Measurements from ENCODE around the gene CRMP1. TPM values are rescaled to one million over a fixed set of nuclear protein-coding genes. Genes with fewer than 3 reads are reported as not detected.

The CRMP1 gene
- total RNA-seq, 1 donor from 2014 or later, result 6.2 TPM

- Histone ChIP-seq H3K4me1 (no peaks in the 10 kb centered on the region), H3K4me3 (no peak overlapping the region), H3K27me3 (ENCODE audit: low read depth) (peaks cover under 1% of the 10 kb centered on the region), H3K9me3 (no peaks in the 10 kb centered on the region), H3K27ac (no peak overlapping the region), H3K36me3 (no peaks in the 10 kb centered on the region)
- TF ChIP-seq, protein P1, sequence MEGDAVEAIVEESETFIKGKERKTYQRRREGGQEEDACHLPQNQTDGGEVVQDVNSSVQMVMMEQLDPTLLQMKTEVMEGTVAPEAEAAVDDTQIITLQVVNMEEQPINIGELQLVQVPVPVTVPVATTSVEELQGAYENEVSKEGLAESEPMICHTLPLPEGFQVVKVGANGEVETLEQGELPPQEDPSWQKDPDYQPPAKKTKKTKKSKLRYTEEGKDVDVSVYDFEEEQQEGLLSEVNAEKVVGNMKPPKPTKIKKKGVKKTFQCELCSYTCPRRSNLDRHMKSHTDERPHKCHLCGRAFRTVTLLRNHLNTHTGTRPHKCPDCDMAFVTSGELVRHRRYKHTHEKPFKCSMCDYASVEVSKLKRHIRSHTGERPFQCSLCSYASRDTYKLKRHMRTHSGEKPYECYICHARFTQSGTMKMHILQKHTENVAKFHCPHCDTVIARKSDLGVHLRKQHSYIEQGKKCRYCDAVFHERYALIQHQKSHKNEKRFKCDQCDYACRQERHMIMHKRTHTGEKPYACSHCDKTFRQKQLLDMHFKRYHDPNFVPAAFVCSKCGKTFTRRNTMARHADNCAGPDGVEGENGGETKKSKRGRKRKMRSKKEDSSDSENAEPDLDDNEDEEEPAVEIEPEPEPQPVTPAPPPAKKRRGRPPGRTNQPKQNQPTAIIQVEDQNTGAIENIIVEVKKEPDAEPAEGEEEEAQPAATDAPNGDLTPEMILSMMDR (IDR thresholded peaks at IDR 0.05), result no peak
- intact Hi-C loops (cut with DNase I), result no loop called here
- DNase-seq, result no peak
- ATAC-seq, result no peak
These were observed 31.7 kb upstream of the CRMP1 start for GRCh38 chr4:5924461-5925125.

- DNase-seq, result no peak
- ATAC-seq, result no peak
- H3K9me3 ChIP-seq, result no peaks in the 10 kb centered on the region
- no peak overlapping the region for H3K27ac ChIP-seq
- H3K27me3 ChIP-seq (ENCODE audit: low read depth), result peaks cover 4% of the 10 kb centered on the region
- H3K4me3 ChIP-seq, result no peak overlapping the region
- TF ChIP-seq, protein P1 (IDR thresholded peaks at IDR 0.05), result no peak
- intact Hi-C loops (cut with DNase I), result no loop called here
- no peaks in the 10 kb centered on the region for H3K4me1 ChIP-seq
- H3K36me3 ChIP-seq, result no peaks in the 10 kb centered on the region
These were observed 30.5 kb upstream of the CRMP1 start for GRCh38 chr4:5923376-5923775.

DNA sequence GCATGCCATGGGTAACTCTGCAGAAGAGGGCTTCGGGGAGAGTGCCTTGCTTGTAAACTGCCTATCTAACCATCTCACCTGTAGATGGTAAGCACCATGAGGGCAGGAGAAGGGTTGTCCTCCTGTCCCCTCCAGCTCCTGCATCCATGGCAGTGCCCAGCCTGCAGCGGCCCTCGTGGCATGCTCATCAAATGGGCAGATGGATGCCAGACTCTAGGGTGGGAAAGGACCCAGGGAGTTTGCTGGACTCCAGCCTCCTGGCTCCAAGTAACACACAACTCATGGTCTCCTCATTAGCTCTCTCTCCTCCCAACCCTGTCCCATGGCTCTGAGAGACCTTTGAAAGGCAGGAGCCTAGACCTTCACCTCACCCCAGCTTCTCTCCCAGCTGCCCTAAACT, 29.7 kb upstream of the CRMP1 start:
- no peaks in the 10 kb centered on the region for H3K36me3 ChIP-seq
- TF ChIP-seq, protein P1 (IDR thresholded peaks at IDR 0.05), result no peak
- H3K27me3 ChIP-seq (ENCODE audit: low read depth), result peaks cover 4% of the 10 kb centered on the region
- DNase-seq, result no peak
- H3K4me1 ChIP-seq, result no peaks in the 10 kb centered on the region
- ATAC-seq, result no peak
- no peak overlapping the region for H3K4me3 ChIP-seq
- no peaks in the 10 kb centered on the region for H3K9me3 ChIP-seq
- intact Hi-C loops (cut with DNase I), result no loop called here
- no peak overlapping the region for H3K27ac ChIP-seq

GRCh38 chr4:5921981-5922380, 29.1 kb upstream of the CRMP1 start:
- Histone ChIP-seq H3K27ac (no peak overlapping the region), H3K9me3 (no peaks in the 10 kb centered on the region), H3K36me3 (no peaks in the 10 kb centered on the region), H3K27me3 (ENCODE audit: low read depth) (peaks cover 4% of the 10 kb centered on the region), H3K4me1 (no peaks in the 10 kb centered on the region), H3K4me3 (no peak overlapping the region)
- intact Hi-C loops (cut with DNase I), result no loop called here
- ATAC-seq (no peak), DNase-seq (no peak)
- TF ChIP-seq, protein P1 (IDR thresholded peaks at IDR 0.05), result no peak

GRCh38 chr4:5921101-5921980, 28.5 kb upstream of the CRMP1 start:
- ATAC-seq (no peak), DNase-seq (no peak)
- Histone ChIP-seq H3K4me1 (no peaks in the 10 kb centered on the region), H3K9me3 (no peaks in the 10 kb centered on the region), H3K27me3 (ENCODE audit: low read depth) (peaks cover 4% of the 10 kb centered on the region), H3K36me3 (no peaks in the 10 kb centered on the region), H3K4me3 (no peak overlapping the region), H3K27ac (no peak overlapping the region)
- TF ChIP-seq, protein P1 (IDR thresholded peaks at IDR 0.05), result no peak
- intact Hi-C loops (cut with DNase I), result no loop called here

Data from lower lobe of right lung (tissue), 2 donors.